Stimulated activated CD4-positive, alpha-beta T cell treated with anti-CD3 and anti-CD28 coated beads, Interleukin-1b, Interleukin-23, amount 100 ng/mL, for 48 hours (primary cell): ENCODE results near the gene DIAPH1.
A peak's percentile ranks its signal among the peaks of the same experiment; 100 is the strongest.
"Not testable (repeated sequence)": the region's sequence is repeated elsewhere in the genome, so short reads cannot be mapped to it uniquely, and the experiment has no call there.

ENCODE experiments used
- DNase-seq: peaks from one replicate; pipeline ENCODE4 v3.0.0-alpha.2; 2020

Gene DIAPH1

DNA sequence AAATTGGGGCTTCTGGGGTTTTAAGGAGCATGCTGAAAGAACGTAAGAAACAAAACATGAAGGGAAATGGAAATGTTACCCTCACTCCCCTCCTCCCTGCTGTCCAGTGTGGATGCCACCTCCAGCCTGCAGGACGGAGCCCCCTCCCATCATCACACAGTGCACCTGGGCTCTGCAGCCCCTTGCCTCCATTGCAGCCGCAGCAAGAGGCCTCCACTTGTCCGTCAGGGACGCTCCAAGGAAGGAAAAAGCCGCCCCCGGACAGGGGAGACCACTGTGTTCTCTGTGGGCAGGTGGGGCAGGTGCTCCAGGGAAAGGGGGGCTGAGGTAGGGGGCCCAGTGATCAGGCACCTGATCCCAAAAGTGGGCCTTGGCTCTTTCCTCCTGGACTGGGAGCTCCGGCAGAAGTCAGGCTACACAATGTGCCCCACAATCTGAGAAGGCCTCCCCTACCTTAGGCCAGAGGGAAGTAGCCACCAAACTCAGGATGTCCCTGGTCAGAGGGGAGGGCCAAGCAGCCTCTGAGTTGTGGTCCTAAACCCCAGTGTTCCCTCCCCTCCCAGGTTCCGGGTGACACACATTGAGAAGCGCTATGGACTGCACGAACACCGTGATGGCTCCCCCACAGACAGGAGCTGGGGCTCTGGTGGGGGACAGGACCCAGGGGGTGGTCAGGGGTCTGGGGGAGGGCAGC lies 20.7 kb upstream of the DIAPH1 start:
- DNase-seq, result no peak

- DNase-seq, result no peak
Measured at GRCh38 chr5:141638771-141639170, 20.0 kb upstream of the DIAPH1 start.

DNA sequence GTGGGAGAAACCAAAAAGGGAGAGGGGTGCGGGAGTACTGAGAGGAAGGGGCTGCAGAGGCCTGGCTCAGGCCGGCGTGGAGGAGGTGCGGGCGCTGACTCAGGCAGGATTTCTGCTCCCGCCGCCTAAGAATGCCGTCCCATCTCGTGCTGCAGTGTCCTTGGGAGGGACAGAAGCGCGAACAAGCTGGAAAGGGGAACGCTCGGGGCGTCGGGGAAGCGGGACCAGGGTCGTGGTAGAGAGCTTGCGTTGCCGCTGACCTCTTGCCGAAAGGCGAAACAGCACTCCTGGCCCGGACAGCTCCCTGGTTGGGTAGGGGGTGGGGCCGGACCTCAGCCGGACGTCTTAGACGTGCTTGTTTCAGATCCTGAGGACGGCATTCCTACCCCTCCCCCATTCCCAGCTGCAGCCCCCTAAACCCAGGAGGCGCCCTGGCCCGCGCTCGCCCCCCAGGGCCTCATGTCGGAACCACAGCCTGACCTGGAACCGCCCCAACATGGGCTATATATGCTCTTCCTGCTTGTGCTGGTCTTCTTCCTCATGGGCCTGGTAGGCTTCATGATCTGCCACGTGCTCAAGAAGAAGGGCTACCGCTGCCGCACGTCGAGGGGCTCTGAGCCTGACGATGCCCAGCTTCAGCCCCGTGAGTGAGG lies 19.1 kb upstream of the DIAPH1 start:
- DNase-seq, result peak; percentile 59

DNA sequence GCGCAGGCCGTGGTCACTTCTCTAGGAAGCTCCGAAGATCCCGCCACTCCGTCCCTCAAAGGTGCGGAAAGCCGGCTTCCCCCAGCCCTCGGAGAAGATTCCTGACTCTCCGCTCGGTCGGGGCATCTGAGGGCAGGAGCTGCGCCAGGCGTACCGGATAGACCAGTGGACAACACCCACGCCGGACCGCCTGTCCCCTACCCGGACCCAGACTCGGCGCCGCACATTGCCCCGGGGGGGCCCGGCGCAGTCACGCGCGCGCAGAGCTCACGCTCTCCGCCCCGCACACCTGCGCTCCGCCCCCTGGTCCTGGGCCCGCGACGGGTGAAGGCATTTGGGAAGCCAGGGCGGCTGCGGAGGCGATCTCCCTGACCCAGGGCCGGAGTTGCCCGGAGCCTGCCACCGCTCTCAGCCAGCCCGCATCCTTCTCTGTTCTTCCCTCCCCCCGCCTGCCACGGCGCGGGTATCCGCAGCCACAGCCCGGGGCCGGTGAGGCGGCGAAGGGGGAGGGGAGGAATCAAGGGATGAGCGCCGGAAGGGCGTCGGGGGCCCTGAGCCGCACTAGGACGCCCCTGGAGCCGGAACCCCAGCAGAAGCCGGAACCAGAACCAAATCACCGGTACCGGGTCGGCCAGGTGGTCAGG lies 18.4 kb upstream of the DIAPH1 start:
- peak; percentile 40 for DNase-seq

GRCh38 chr5:141636413-141637122 lies 17.8 kb upstream of the DIAPH1 start, which contains the start of the genes HDAC3 and RELL2:
Gene HDAC3, minus strand, starts transcription at chr5:141636849. Its CDS starts 59 bp downstream, at chr5:141636790.
Gene RELL2, plus strand, starts transcription at chr5:141636997. Its CDS starts 1,229 bp downstream, at chr5:141638226.
- DNase-seq, result peak; percentile 92

- DNase-seq, result peak; percentile 18
Measured at GRCh38 chr5:141636106-141636412, 17.3 kb upstream of the DIAPH1 start.

DNA sequence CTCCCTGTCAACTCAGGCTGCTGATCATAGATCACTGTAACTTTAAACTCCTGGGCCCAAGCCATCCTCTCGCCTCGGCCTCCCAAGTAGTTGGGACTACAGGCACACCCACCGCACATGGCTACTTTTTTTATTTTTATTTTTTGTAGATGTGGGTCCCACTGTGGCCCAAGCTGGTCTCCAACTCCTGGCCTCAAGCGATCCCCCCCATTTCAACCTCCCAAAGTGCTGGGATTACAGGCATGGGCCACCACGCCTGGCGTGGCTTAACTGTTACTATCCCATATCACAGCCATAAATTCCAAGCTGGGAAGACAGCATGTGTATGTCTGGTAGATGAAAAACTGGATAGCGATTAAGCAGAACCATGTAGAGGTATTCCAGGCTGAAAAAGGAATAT lies 16.8 kb upstream of the DIAPH1 start:
- no peak for DNase-seq

- no peak for DNase-seq
Measured at GRCh38 chr5:141634720-141635119, 15.9 kb upstream of the DIAPH1 start.

- DNase-seq, result no peak
Measured at GRCh38 chr5:141633871-141634561, 15.2 kb upstream of the DIAPH1 start.

DNA sequence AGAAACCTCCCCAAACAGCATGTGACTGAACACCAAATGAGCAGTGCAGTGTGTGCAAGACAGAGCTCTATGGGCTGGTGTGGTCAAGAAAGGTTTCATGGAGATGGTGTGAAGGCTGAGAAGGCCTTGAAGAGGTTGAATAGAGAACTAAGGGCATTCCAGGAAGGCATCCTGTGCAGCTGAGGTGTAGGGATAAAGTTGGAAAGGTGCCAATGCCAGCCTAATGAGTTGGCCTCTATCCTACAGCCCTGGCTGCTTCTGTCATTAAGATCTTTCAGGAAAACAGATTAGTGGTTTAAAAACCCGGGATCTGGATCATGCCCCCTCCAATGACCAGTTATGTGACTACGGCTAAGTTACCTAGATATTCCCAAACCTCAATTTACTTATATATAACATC lies 13.8 kb upstream of the DIAPH1 start:
- no peak for DNase-seq

DNA sequence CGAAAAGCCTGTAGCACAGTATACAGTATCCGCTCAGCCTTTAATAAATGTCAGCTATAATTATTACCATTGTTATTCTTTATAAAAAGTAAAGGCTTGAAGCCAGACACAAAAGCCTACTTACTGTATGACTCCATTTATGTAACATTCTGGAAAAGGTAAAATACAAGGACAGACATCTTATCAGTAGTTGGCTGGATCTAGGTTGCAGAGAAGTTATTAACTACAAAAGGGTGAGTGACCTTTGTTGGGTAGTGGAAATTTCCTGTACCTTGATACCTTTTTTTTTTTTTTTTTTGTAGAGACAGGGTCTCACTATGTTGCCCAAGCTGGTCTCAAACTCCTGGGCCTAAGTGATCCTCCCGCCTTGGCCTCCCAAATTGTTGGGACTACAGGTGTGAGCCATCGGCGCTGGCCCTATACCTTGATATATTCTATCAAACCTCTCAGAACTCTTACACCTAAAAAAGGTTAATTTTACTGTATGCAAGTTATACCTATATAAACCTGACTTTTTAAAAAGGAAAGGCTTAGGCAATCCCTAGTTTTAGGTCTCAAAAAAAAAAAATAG lies 11.9 kb upstream of the DIAPH1 start:
- DNase-seq, result no peak

GRCh38 chr5:141628175-141628788 lies 9.5 kb upstream of the DIAPH1 start:
- no peak for DNase-seq

- DNase-seq, result no peak
Measured at GRCh38 chr5:141623611-141624010, 4.8 kb upstream of the DIAPH1 start.

GRCh38 chr5:141623186-141623585 lies 4.4 kb upstream of the DIAPH1 start:
- peak; percentile 37 for DNase-seq

DNA sequence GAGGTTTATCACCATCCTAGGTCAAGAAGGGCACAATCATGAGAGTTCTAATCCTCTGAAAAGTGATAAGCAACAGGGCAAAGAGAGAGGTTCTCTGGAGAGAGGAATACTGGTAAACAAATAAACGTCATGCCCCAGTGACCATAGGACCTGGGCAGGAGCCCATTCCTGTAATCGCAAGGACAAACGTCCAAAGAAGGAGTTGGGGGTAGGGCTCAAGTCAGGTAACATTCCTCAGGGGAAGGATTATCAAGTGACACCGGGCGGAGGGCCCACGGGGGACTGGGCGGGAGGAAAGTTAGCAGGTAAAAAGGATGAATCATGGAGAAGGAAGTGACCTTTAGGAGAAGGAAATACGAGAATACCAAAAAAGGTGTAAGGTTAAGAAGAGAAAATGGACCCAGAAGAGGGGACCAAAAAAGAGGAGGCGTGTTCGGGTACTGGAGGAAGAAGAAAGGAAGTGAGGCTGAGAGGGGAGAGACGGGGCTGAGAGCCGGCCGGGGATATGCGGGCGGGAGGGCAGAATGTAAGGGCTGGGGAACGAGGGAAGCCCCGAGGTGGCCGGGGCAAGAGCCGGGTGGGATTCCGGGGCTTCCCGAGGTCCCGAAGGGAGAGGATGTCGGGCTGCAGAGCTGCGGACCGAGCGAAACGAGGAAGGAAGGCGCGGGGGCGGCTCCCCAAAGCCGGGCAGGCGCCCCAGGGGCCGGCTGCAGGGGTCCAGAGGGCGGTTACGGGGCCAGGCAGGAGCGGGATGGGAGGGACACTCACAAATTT lies 583 bp downstream of the DIAPH1 start:
- peak; percentile 71 for DNase-seq

DNA sequence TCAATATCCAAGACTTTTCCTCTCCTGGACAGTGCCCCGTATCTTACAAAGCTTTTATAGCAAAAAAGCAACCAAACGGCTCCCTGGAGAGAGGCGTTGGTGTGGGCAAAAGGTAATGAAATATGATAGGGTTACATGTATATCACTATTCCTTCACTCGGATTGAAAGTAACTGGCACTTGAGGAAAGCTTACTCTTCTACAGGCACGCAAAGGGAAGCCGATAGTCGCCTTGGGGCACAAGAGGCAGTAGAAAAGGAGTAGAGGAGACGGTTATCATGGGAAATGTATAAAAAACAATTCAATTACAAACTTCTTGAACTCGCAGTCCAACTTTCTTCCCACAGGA lies 1.1 kb downstream of the DIAPH1 start:
- no peak for DNase-seq

GRCh38 chr5:141617128-141617527 lies 1.7 kb downstream of the DIAPH1 start:
- DNase-seq, result no peak

DNA sequence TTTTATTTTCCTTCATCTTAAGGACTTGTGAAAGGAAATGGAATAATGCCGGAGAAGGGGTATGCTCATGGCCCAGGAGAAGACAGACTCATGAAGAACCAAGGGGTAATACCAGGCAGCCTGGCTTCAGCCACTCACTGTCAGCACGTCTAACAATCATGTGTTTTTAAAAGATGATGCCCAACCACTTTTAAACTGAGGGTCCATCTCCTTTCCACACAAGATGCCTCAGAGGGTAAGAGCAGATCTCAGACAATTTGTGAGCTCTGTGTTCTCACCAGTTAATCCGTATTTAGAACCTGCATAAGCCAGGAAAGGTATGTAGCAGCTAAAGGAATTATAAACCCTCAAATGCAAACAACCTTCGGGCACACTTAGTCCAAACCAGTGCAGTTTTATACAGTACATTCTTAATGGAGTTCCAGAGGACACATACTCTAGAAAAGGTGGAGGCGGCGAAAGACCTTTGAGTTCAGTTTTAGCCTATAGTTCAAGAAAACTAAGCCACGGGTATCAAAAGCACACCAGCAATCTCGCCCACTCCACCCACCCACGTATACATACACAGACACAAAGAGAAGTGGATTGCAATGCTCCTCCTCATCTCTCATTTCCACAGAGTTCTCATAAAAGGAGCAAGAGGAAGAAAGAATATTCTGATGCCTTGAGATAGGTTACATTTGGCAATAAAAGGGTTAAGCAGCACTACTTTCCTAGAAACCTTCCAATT lies 2.6 kb downstream of the DIAPH1 start:
- DNase-seq, result no peak

- DNase-seq, result no peak
Measured at GRCh38 chr5:141613344-141613743, 5.5 kb downstream of the DIAPH1 start.

DNA sequence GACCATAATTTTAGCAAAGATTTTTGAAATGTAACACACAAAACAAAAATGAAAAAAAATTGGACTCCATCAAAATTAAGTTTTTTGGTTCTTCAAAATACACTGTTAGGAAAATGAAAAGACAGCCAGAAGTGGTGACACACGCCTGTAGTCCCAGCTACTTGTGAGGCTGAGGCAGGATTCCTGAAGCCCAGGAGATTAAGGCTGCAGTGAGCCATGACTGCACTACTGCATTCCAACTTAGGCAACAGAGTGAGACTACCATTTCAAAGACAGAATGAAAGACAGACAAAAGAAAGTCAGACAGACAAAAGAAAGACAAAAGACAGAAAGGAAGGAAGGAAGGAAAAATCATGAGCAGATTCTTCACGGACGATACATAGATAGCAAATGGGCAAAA lies 7.5 kb downstream of the DIAPH1 start:
- no peak for DNase-seq

GRCh38 chr5:141609921-141610320 lies 8.9 kb downstream of the DIAPH1 start:
- not testable (repeated sequence) for DNase-seq
